GM21786 (cell line): ENCODE measurements around the gene GYG2.
A peak's percentile ranks its signal among the peaks of the same experiment; 100 is the strongest.

Experiments used
- ATAC-seq: cut with Tn5 transposase; IDR thresholded peaks from one replicate; pipeline ENCODE4 v1.9.1; 2021; ENCODE audit not compliant: unreplicated experiment

The GYG2 gene

GRCh38 chrX:2812161-2812907 is 16.4 kb upstream of the GYG2 start:
- ATAC-seq = peak; percentile 87

GRCh38 chrX:2817036-2817435 is 11.7 kb upstream of the GYG2 start:
- no peak for ATAC-seq

GRCh38 chrX:2819345-2820135 is 9.2 kb upstream of the GYG2 start:
- ATAC-seq = no peak

GRCh38 chrX:2820136-2820771 is 8.5 kb upstream of the GYG2 start:
- no peak for ATAC-seq

- no peak for ATAC-seq
These were observed 4.8 kb upstream of the GYG2 start for GRCh38 chrX:2823795-2824386.

GRCh38 chrX:2824886-2825285 is 3.8 kb upstream of the GYG2 start:
- no peak for ATAC-seq

- ATAC-seq = no peak
These were observed 255 bp downstream of the GYG2 start for GRCh38 chrX:2828959-2829411.

GRCh38 chrX:2829469-2830246 is 928 bp downstream of the GYG2 start:
- ATAC-seq = no peak

- no peak for ATAC-seq
These were observed 2.9 kb downstream of the GYG2 start for GRCh38 chrX:2831471-2832228.

- no peak for ATAC-seq
These were observed 9.2 kb downstream of the GYG2 start for GRCh38 chrX:2837961-2838360.

GRCh38 chrX:2840961-2841360 is 12.2 kb downstream of the GYG2 start:
- ATAC-seq = no peak

GRCh38 chrX:2841537-2841936 is 12.8 kb downstream of the GYG2 start:
- no peak for ATAC-seq

- no peak for ATAC-seq
These were observed 18.3 kb downstream of the GYG2 start for GRCh38 chrX:2846992-2847391.

- no peak for ATAC-seq
These were observed 20.2 kb downstream of the GYG2 start for GRCh38 chrX:2848871-2849301.

- no peak for ATAC-seq
These were observed 26.2 kb downstream of the GYG2 start for GRCh38 chrX:2854918-2855317.

GRCh38 chrX:2855761-2856160 is 27.0 kb downstream of the GYG2 start:
- no peak for ATAC-seq

- ATAC-seq = no peak
These were observed 28.8 kb downstream of the GYG2 start for GRCh38 chrX:2857566-2857965.

GRCh38 chrX:2859197-2859797 is 30.6 kb downstream of the GYG2 start:
- ATAC-seq = no peak

GRCh38 chrX:2862404-2862803 is 33.7 kb downstream of the GYG2 start:
- ATAC-seq = no peak

- ATAC-seq = no peak
These were observed 34.9 kb downstream of the GYG2 start for GRCh38 chrX:2863646-2864045.
